ENCODE results near the gene CDC42EP3.

DNA sequence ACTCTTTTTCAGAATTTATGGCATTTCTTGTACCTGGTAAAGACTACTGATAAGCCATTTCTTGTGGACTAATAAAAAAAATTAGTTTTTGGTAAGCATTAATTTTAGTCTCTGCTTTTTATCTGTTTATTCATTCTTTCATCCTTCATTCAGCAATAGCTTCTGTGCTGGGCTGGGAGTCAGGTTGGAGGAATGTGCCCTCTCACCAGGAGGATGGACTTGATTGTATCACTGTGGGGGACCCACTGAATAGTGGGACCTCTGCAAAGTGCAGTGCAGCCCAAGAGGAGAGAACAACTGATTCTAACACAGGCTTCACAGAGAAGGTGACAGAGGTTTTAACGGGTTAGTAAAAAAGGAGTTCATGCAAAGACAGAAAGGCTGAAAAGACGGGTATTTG, 39.1 kb downstream of the CDC42EP3 start:
- TF ChIP-seq, protein P1, sequence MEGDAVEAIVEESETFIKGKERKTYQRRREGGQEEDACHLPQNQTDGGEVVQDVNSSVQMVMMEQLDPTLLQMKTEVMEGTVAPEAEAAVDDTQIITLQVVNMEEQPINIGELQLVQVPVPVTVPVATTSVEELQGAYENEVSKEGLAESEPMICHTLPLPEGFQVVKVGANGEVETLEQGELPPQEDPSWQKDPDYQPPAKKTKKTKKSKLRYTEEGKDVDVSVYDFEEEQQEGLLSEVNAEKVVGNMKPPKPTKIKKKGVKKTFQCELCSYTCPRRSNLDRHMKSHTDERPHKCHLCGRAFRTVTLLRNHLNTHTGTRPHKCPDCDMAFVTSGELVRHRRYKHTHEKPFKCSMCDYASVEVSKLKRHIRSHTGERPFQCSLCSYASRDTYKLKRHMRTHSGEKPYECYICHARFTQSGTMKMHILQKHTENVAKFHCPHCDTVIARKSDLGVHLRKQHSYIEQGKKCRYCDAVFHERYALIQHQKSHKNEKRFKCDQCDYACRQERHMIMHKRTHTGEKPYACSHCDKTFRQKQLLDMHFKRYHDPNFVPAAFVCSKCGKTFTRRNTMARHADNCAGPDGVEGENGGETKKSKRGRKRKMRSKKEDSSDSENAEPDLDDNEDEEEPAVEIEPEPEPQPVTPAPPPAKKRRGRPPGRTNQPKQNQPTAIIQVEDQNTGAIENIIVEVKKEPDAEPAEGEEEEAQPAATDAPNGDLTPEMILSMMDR (IDR thresholded peaks at IDR 0.05): no peak
- no peak for TF ChIP-seq POLR2A (IDR thresholded peaks at IDR 0.05)

All from testis (tissue), 2 donors.